Keratinocyte (primary cell): Measurements from ENCODE around the gene NF1. TPM values are rescaled to one million over a fixed set of nuclear protein-coding genes. Genes with fewer than 3 reads are reported as not detected.
A peak's percentile ranks its signal among the peaks of the same experiment; 100 is the strongest.

Experiments
- DNase-seq: peaks from one replicate; pipeline ENCODE4 v3.0.0-alpha.2; 2011; ENCODE audit warnings: low read depth, missing footprints, low spot score
- FAIRE-seq: peaks from 2 replicates; lab custom pipeline; 2011; peaks lifted over from hg19 to GRCh38; lab: Jason Lieb, UNC
- H2AFZ ChIP-seq: 2 replicates; pipeline ENCODE4 v1.6.0; 2012; ENCODE audit warnings: low read length, control low read depth, inconsistent platforms; ENCODE audit not compliant: control insufficient read depth
- H3K27ac ChIP-seq: 2 replicates; pipeline ENCODE4 v1.5.1; 2011; ENCODE audit warnings: low read length; ENCODE audit not compliant: control insufficient read depth, insufficient read depth
- H3K27me3 ChIP-seq: 3 replicates; pipeline ENCODE4 v1.6.0; 2011; ENCODE audit warnings: low read length; ENCODE audit not compliant: control insufficient read depth, insufficient read depth; ENCODE audit errors: extremely low read depth
- H3K36me3 ChIP-seq, 2 experiments: 2 replicates in 1 of 2; 3 replicates in 1 of 2; pipeline ENCODE4 v1.5.1; 2011; ENCODE audit warnings: low read length in 2 of 2, mild to moderate bottlenecking in 1 of 2; ENCODE audit not compliant: control insufficient read depth in 2 of 2, insufficient read depth in 2 of 2; ENCODE audit errors: extremely low read depth in 1 of 2
- H3K4me1 ChIP-seq: 3 replicates; pipeline ENCODE4 v1.5.1; 2011; ENCODE audit warnings: low read length; ENCODE audit not compliant: control insufficient read depth, insufficient read depth; ENCODE audit errors: extremely low read depth
- H3K4me2 ChIP-seq: 3 replicates; pipeline ENCODE4 v1.6.0; 2011; ENCODE audit warnings: low read depth, low read length; ENCODE audit not compliant: control insufficient read depth, insufficient read depth; ENCODE audit errors: extremely low read depth
- H3K4me3 ChIP-seq, 3 experiments: fragments of 200-600 bp in 1 of 3; sonication (generic) in 1 of 3; 2 replicates in 2 of 3; 3 replicates in 1 of 3; pipeline ENCODE4 v1.5.1; 2011 to 2016; ENCODE audit warnings: low read length in 3 of 3, mild to moderate bottlenecking in 3 of 3, control low read depth in 2 of 3, inconsistent platforms in 1 of 3, low read depth in 1 of 3, mixed read lengths in 1 of 3, mixed run types in 1 of 3, moderate library complexity in 1 of 3; ENCODE audit not compliant: control insufficient read depth in 2 of 3, insufficient read depth in 2 of 3; ENCODE audit errors: extremely low read depth in 1 of 3
- H3K79me2 ChIP-seq: 2 replicates; pipeline ENCODE4 v1.6.0; 2012; ENCODE audit warnings: low read length; ENCODE audit not compliant: control insufficient read depth, insufficient read depth
- H3K9ac ChIP-seq: 3 replicates; pipeline ENCODE4 v1.6.0; 2011; ENCODE audit warnings: low read length; ENCODE audit not compliant: control insufficient read depth, insufficient read depth; ENCODE audit errors: extremely low read depth
- H3K9me1 ChIP-seq: 3 replicates; pipeline ENCODE4 v1.6.0; 2011; ENCODE audit warnings: low read length; ENCODE audit not compliant: control insufficient read depth, insufficient read depth; ENCODE audit errors: extremely low read depth
- H3K9me3 ChIP-seq: 2 replicates; pipeline ENCODE4 v1.5.1; 2012; ENCODE audit warnings: low read depth, low read length; ENCODE audit not compliant: control insufficient read depth
- H4K20me1 ChIP-seq: 3 replicates; pipeline ENCODE4 v1.6.0; 2011; ENCODE audit warnings: low read length; ENCODE audit not compliant: control insufficient read depth, insufficient read depth; ENCODE audit errors: extremely low read depth
- CTCF ChIP-seq, 3 experiments: IDR thresholded peaks in 1 of 3; conservative IDR thresholded peaks in 1 of 3; optimal IDR thresholded peaks in 1 of 3; 2 replicates in 2 of 3; 3 replicates in 1 of 3; pipeline versions ENCODE3 to v1.5.1; 2011; ENCODE audit warnings: low read length in 3 of 3, mild to moderate bottlenecking in 3 of 3, moderate library complexity in 2 of 3, control low read depth in 1 of 3, inconsistent platforms in 1 of 3; ENCODE audit not compliant: insufficient read depth in 2 of 3; ENCODE audit errors: extremely low read depth in 1 of 3
- EZH2 ChIP-seq: IDR thresholded peaks from one replicate; pipeline ENCODE4 v1.6.1; 2012; ENCODE audit warnings: inconsistent platforms, mild to moderate bottlenecking, low read length, moderate library complexity
- dilution Hi-C: fragments of 300-500 bp; cut with MboI; formaldehyde crosslinking; loops from one replicate; pipeline ENCODE4 v1.7.0; 2020; ENCODE audit warnings: low sequenced_read_pairs; ENCODE audit not compliant: extremely low pct_ligation_motif_present
- polyA plus RNA-seq, 5 experiments: library from polyadenylated mRNA; depleted of rRNA in 3 of 5; stranded (reverse) in 3 of 5; stranded (forward) in 1 of 5; unstranded in 1 of 5; fragments of >200 nt; gene quantifications; 1 replicate in 1 of 5; 2 replicates in 3 of 5; 3 replicates in 1 of 5; pipeline versions ENCODE4 v1.2.1 to v1.2.3, GENCODE V29; 2011 to 2012; ENCODE audit warnings: missing spikeins in 2 of 5, low read depth in 1 of 5, low replicate concordance in 1 of 5

The NF1 gene
- polyA plus RNA-seq, 1 donor (not counting 4 experiments of a cell fraction or from before 2014, with no cell fraction given), result 26.7 TPM

- Histone ChIP-seq H3K4me3 (no peak overlapping the region), H2AFZ (no peak overlapping the region), H3K27ac (no peak overlapping the region), H3K4me1 (peaks cover 45% of the 10 kb centered on the region), H3K79me2 (no peaks in the 10 kb centered on the region), H3K9me3 (no peaks in the 10 kb centered on the region), H3K27me3 (no peaks in the 10 kb centered on the region), H3K36me3 (peaks cover 2 to 4% of the 10 kb centered on the region in 2 experiments), H4K20me1 (no peaks in the 10 kb centered on the region), H3K4me2 (peak overlapping the region; percentile 48), H3K9ac (no peak overlapping the region), H3K9me1 (no peaks in the 10 kb centered on the region)
- TF ChIP-seq CTCF (optimal IDR thresholded peaks at IDR 0.05 in 1 of 3, IDR thresholded peaks at IDR 0.05 in 1 of 3, conservative IDR thresholded peaks at IDR 0.05 in 1 of 3; ENCODE audit: extremely low read depth in 1 of 3, insufficient read depth in 2 of 3, low read length in 3 of 3) (no peak), EZH2 (no peak)
- no peak for DNase-seq
- dilution Hi-C loops, result no loop called here
- FAIRE-seq, result no peak
These were observed 158.0 kb downstream of the NF1 start for GRCh38 chr17:31252741-31253140.

- no peak for FAIRE-seq
- dilution Hi-C loops, result no loop called here
These were observed 159.9 kb downstream of the NF1 start for GRCh38 chr17:31254654-31255053.

More at GRCh38 chr17:31254654-31255053, 159.9 kb downstream of the NF1 start:
- Histone ChIP-seq H3K27ac (no peak overlapping the region), H3K36me3 (peaks cover 3 to 4% of the 10 kb centered on the region in 2 experiments), H3K4me3 (no peak overlapping the region), H4K20me1 (no peaks in the 10 kb centered on the region), H3K4me1 (peaks cover 31% of the 10 kb centered on the region), H3K27me3 (no peaks in the 10 kb centered on the region), H3K79me2 (no peaks in the 10 kb centered on the region), H2AFZ (no peak overlapping the region), H3K9ac (no peak overlapping the region), H3K9me3 (no peaks in the 10 kb centered on the region), H3K4me2 (no peak overlapping the region), H3K9me1 (no peaks in the 10 kb centered on the region)
- no peak for DNase-seq
- TF ChIP-seq EZH2, result no peak
- no peak for TF ChIP-seq CTCF (optimal IDR thresholded peaks at IDR 0.05 in 1 of 3, IDR thresholded peaks at IDR 0.05 in 1 of 3, conservative IDR thresholded peaks at IDR 0.05 in 1 of 3; ENCODE audit: extremely low read depth in 1 of 3, insufficient read depth in 2 of 3, low read length in 3 of 3)
